ENCODE data around the gene GBP6. TPM values are rescaled to one million over a fixed set of nuclear protein-coding genes. Genes with fewer than 3 reads are reported as not detected.
"Not testable (repeated sequence)": the region's sequence is repeated elsewhere in the genome, so short reads cannot be mapped to it uniquely, and the experiment has no call there.

Gene GBP6
- total RNA-seq, 1 donor from 2014 or later = not detected

DNA sequence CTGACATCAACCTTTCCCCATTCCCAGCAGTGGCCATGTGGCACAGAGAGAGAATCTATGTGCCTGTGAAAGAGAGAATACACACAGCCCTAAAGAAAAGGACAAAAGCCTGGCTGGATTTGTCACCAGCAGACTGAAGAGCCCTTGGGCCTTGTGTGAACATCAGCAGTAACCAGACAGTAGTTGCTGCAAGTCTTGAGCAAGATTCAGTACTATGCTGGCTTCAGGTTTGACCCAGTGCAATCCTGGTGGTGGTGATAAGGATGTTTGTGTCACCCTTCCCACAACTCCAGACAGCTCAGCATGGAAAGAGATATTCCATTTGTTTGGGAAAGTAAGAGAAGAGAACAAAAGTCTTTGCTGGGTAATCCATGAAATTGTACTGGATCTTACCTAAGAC, 28.4 kb upstream of the GBP6 start:
- H3K27ac Mint-ChIP-seq (ENCODE audit: unreplicated experiment) = no peak overlapping the region
- H3K4me1 Mint-ChIP-seq (ENCODE audit: unreplicated experiment) = no peaks in the 10 kb centered on the region
- DNase-seq (ENCODE audit: extremely low spot score, unreplicated experiment) = no peak
- H3K4me3 Mint-ChIP-seq (ENCODE audit: unreplicated experiment) = no peak overlapping the region
- no peaks in the 10 kb centered on the region for H3K36me3 Mint-ChIP-seq (ENCODE audit: unreplicated experiment)
- no peaks in the 10 kb centered on the region for H3K27me3 Mint-ChIP-seq (ENCODE audit: unreplicated experiment)
- TF ChIP-seq, protein P1, sequence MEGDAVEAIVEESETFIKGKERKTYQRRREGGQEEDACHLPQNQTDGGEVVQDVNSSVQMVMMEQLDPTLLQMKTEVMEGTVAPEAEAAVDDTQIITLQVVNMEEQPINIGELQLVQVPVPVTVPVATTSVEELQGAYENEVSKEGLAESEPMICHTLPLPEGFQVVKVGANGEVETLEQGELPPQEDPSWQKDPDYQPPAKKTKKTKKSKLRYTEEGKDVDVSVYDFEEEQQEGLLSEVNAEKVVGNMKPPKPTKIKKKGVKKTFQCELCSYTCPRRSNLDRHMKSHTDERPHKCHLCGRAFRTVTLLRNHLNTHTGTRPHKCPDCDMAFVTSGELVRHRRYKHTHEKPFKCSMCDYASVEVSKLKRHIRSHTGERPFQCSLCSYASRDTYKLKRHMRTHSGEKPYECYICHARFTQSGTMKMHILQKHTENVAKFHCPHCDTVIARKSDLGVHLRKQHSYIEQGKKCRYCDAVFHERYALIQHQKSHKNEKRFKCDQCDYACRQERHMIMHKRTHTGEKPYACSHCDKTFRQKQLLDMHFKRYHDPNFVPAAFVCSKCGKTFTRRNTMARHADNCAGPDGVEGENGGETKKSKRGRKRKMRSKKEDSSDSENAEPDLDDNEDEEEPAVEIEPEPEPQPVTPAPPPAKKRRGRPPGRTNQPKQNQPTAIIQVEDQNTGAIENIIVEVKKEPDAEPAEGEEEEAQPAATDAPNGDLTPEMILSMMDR (IDR thresholded peaks at IDR 0.05) = no peak
- H3K9me3 Mint-ChIP-seq (ENCODE audit: unreplicated experiment) = no peaks in the 10 kb centered on the region

DNA sequence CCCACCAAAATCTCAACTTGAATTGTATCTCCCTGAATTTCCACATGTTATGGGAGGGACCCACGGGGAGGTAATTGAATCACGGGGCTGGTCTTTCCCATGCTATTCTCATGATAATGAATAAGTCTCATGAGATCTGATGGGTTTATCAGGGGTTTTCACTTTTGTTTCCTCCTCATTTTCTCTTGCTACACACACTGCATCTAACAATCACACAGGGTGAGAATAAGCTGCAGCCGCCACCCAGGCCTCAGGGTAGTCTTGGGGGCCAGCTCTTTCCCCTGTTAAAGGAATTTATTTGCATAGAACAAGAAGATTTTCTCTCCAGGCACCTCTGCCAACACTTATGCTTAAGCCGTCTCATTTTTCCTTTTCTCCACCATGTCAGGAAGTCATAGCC, 26.0 kb upstream of the GBP6 start:
- no peak overlapping the region for H3K4me3 Mint-ChIP-seq (ENCODE audit: unreplicated experiment)
- no peaks in the 10 kb centered on the region for H3K9me3 Mint-ChIP-seq (ENCODE audit: unreplicated experiment)
- no peak for DNase-seq (ENCODE audit: extremely low spot score, unreplicated experiment)
- H3K4me1 Mint-ChIP-seq (ENCODE audit: unreplicated experiment) = no peaks in the 10 kb centered on the region
- no peaks in the 10 kb centered on the region for H3K36me3 Mint-ChIP-seq (ENCODE audit: unreplicated experiment)
- no peaks in the 10 kb centered on the region for H3K27me3 Mint-ChIP-seq (ENCODE audit: unreplicated experiment)
- TF ChIP-seq, protein P1 (IDR thresholded peaks at IDR 0.05) = no peak
- no peak overlapping the region for H3K27ac Mint-ChIP-seq (ENCODE audit: unreplicated experiment)

DNA sequence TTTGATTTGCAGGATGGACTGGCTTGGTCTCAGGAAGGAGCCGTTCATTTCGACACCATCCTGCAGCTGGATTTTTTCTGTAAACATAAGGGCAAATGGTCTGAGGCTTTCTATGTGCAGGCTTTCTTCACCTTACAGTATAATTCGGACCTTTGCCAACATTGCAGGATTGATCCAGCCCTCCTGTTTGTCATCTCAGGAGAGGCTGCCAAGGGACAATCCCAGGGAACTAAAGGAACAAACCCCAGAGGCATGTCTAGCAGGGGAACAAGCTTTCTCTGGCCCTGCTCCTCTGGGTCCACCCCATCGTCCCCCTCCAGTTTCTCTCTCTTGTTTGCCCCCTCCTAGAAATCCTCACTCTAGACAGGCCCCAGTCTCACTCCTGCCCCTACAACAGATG, 24.8 kb upstream of the GBP6 start:
- Mint-ChIP-seq H3K4me3 (ENCODE audit: unreplicated experiment) (no peak overlapping the region), H3K27ac (ENCODE audit: unreplicated experiment) (no peak overlapping the region)

DNA sequence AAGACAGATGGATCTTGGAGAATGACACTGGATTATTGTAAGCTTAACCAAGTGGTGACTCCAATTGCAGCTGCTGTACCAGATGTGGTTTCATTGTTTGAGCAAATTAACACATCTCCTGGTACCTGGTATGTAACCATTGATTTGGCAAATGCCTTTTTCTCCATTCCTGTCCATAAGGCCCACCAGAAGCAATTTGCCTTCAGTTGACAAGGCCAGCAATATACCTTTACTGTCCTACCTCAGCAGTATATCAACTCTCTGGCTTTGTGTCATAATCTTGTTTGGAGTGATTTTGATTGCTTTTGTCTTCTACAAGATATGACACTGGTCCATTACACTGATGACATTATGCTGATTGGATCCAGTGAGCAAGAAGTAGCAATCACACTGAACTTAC, 18.4 kb upstream of the GBP6 start:
- H3K27ac Mint-ChIP-seq (ENCODE audit: unreplicated experiment); H3K4me3 Mint-ChIP-seq (ENCODE audit: unreplicated experiment); H3K4me1 Mint-ChIP-seq (ENCODE audit: unreplicated experiment); DNase-seq (ENCODE audit: extremely low spot score, unreplicated experiment); H3K36me3 Mint-ChIP-seq (ENCODE audit: unreplicated experiment); H3K27me3 Mint-ChIP-seq (ENCODE audit: unreplicated experiment); H3K9me3 Mint-ChIP-seq (ENCODE audit: unreplicated experiment): not testable (repeated sequence)

More for the DNA sequence above, 24.8 kb upstream of the GBP6 start:
- Mint-ChIP-seq H3K36me3 (ENCODE audit: unreplicated experiment) (no peaks in the 10 kb centered on the region), H3K27me3 (ENCODE audit: unreplicated experiment) (no peaks in the 10 kb centered on the region), H3K4me1 (ENCODE audit: unreplicated experiment) (no peaks in the 10 kb centered on the region), H3K9me3 (ENCODE audit: unreplicated experiment) (no peaks in the 10 kb centered on the region)
- TF ChIP-seq, protein P1 (IDR thresholded peaks at IDR 0.05) = no peak
- DNase-seq (ENCODE audit: extremely low spot score, unreplicated experiment) = no peak

DNA sequence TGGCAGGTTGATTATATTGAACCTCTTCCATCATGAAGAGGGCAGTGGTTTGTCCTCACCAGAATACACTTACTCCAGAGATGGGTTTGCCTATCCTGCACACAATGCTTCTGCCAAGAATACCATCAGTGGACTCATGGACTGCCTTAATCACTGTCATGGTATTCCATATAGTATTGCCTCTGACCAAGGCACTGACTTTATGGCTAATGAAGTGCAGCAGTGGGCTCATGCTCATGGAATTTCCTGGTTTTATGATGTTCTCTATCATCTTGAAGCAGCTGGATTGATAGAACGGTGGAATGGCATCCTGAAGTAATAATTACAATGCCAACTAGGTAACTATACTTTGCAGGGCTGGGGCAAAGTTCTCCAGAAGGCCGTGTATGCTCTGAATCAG, 16.6 kb upstream of the GBP6 start:
- no peak for DNase-seq (ENCODE audit: extremely low spot score, unreplicated experiment)
- Mint-ChIP-seq H3K27ac (ENCODE audit: unreplicated experiment) (no peak overlapping the region), H3K36me3 (ENCODE audit: unreplicated experiment) (no peaks in the 10 kb centered on the region), H3K27me3 (ENCODE audit: unreplicated experiment) (peaks cover 6% of the 10 kb centered on the region), H3K4me1 (ENCODE audit: unreplicated experiment) (no peaks in the 10 kb centered on the region), H3K4me3 (ENCODE audit: unreplicated experiment) (no peak overlapping the region), H3K9me3 (ENCODE audit: unreplicated experiment) (peaks cover 4% of the 10 kb centered on the region)
- TF ChIP-seq, protein P1 (IDR thresholded peaks at IDR 0.05) = no peak

DNA sequence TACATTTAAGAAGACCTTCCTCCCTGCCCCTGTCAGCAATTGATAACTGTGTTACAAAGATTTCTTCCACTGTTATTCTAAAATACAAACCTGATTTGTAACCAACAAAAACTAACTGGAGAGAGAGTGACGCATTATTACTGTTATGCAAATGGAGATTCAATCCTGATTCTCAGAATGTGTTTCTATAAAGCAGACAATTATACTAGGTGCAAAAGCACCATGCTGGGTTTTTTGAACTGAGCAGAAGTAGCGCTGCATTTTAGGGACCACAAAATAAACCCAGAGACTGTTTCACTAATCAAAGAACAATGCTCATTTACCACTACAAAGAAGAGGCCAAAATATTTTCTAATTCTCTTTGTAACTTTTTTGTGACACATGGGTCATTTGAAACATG, 13.6 kb upstream of the GBP6 start:
- no peaks in the 10 kb centered on the region for H3K9me3 Mint-ChIP-seq (ENCODE audit: unreplicated experiment)
- H3K4me3 Mint-ChIP-seq (ENCODE audit: unreplicated experiment) = no peak overlapping the region
- DNase-seq (ENCODE audit: extremely low spot score, unreplicated experiment) = no peak
- TF ChIP-seq, protein P1 (IDR thresholded peaks at IDR 0.05) = no peak
- H3K4me1 Mint-ChIP-seq (ENCODE audit: unreplicated experiment) = no peaks in the 10 kb centered on the region
- no peaks in the 10 kb centered on the region for H3K36me3 Mint-ChIP-seq (ENCODE audit: unreplicated experiment)
- peaks cover 8% of the 10 kb centered on the region for H3K27me3 Mint-ChIP-seq (ENCODE audit: unreplicated experiment)
- no peak overlapping the region for H3K27ac Mint-ChIP-seq (ENCODE audit: unreplicated experiment)

All from osteocyte (in vitro differentiated cells).